Keratinocyte (primary cell): ENCODE measurements around the gene SRP68. TPM values are rescaled to one million over a fixed set of nuclear protein-coding genes. Genes with fewer than 3 reads are reported as not detected.

Source experiments
- DNase-seq: peaks from one replicate; pipeline ENCODE4 v3.0.0-alpha.2; 2011; ENCODE audit warnings: low read depth, missing footprints, low spot score
- FAIRE-seq: peaks from 2 replicates; lab custom pipeline; 2011; peaks lifted over from hg19 to GRCh38; lab: Jason Lieb, UNC
- H2AFZ ChIP-seq: 2 replicates; pipeline ENCODE4 v1.6.0; 2012; ENCODE audit warnings: low read length, control low read depth, inconsistent platforms; ENCODE audit not compliant: control insufficient read depth
- H3K27ac ChIP-seq: 2 replicates; pipeline ENCODE4 v1.5.1; 2011; ENCODE audit warnings: low read length; ENCODE audit not compliant: control insufficient read depth, insufficient read depth
- H3K27me3 ChIP-seq: 3 replicates; pipeline ENCODE4 v1.6.0; 2011; ENCODE audit warnings: low read length; ENCODE audit not compliant: control insufficient read depth, insufficient read depth; ENCODE audit errors: extremely low read depth
- H3K36me3 ChIP-seq, 2 experiments: 2 replicates in 1 of 2; 3 replicates in 1 of 2; pipeline ENCODE4 v1.5.1; 2011; ENCODE audit warnings: low read length in 2 of 2, mild to moderate bottlenecking in 1 of 2; ENCODE audit not compliant: control insufficient read depth in 2 of 2, insufficient read depth in 2 of 2; ENCODE audit errors: extremely low read depth in 1 of 2
- H3K4me1 ChIP-seq: 3 replicates; pipeline ENCODE4 v1.5.1; 2011; ENCODE audit warnings: low read length; ENCODE audit not compliant: control insufficient read depth, insufficient read depth; ENCODE audit errors: extremely low read depth
- H3K4me2 ChIP-seq: 3 replicates; pipeline ENCODE4 v1.6.0; 2011; ENCODE audit warnings: low read depth, low read length; ENCODE audit not compliant: control insufficient read depth, insufficient read depth; ENCODE audit errors: extremely low read depth
- H3K4me3 ChIP-seq, 3 experiments: fragments of 200-600 bp in 1 of 3; sonication (generic) in 1 of 3; 2 replicates in 2 of 3; 3 replicates in 1 of 3; pipeline ENCODE4 v1.5.1; 2011 to 2016; ENCODE audit warnings: low read length in 3 of 3, mild to moderate bottlenecking in 3 of 3, control low read depth in 2 of 3, inconsistent platforms in 1 of 3, low read depth in 1 of 3, mixed read lengths in 1 of 3, mixed run types in 1 of 3, moderate library complexity in 1 of 3; ENCODE audit not compliant: control insufficient read depth in 2 of 3, insufficient read depth in 2 of 3; ENCODE audit errors: extremely low read depth in 1 of 3
- H3K79me2 ChIP-seq: 2 replicates; pipeline ENCODE4 v1.6.0; 2012; ENCODE audit warnings: low read length; ENCODE audit not compliant: control insufficient read depth, insufficient read depth
- H3K9ac ChIP-seq: 3 replicates; pipeline ENCODE4 v1.6.0; 2011; ENCODE audit warnings: low read length; ENCODE audit not compliant: control insufficient read depth, insufficient read depth; ENCODE audit errors: extremely low read depth
- H3K9me1 ChIP-seq: 3 replicates; pipeline ENCODE4 v1.6.0; 2011; ENCODE audit warnings: low read length; ENCODE audit not compliant: control insufficient read depth, insufficient read depth; ENCODE audit errors: extremely low read depth
- H3K9me3 ChIP-seq: 2 replicates; pipeline ENCODE4 v1.5.1; 2012; ENCODE audit warnings: low read depth, low read length; ENCODE audit not compliant: control insufficient read depth
- H4K20me1 ChIP-seq: 3 replicates; pipeline ENCODE4 v1.6.0; 2011; ENCODE audit warnings: low read length; ENCODE audit not compliant: control insufficient read depth, insufficient read depth; ENCODE audit errors: extremely low read depth
- CTCF ChIP-seq, 3 experiments: IDR thresholded peaks in 1 of 3; conservative IDR thresholded peaks in 1 of 3; optimal IDR thresholded peaks in 1 of 3; 2 replicates in 2 of 3; 3 replicates in 1 of 3; pipeline versions ENCODE3 to v1.5.1; 2011; ENCODE audit warnings: low read length in 3 of 3, mild to moderate bottlenecking in 3 of 3, moderate library complexity in 2 of 3, control low read depth in 1 of 3, inconsistent platforms in 1 of 3; ENCODE audit not compliant: insufficient read depth in 2 of 3; ENCODE audit errors: extremely low read depth in 1 of 3
- EZH2 ChIP-seq: IDR thresholded peaks from one replicate; pipeline ENCODE4 v1.6.1; 2012; ENCODE audit warnings: inconsistent platforms, mild to moderate bottlenecking, low read length, moderate library complexity
- dilution Hi-C: fragments of 300-500 bp; cut with MboI; formaldehyde crosslinking; loops from one replicate; pipeline ENCODE4 v1.7.0; 2020; ENCODE audit warnings: low sequenced_read_pairs; ENCODE audit not compliant: extremely low pct_ligation_motif_present
- polyA plus RNA-seq, 5 experiments: library from polyadenylated mRNA; depleted of rRNA in 3 of 5; stranded (reverse) in 3 of 5; stranded (forward) in 1 of 5; unstranded in 1 of 5; fragments of >200 nt; gene quantifications; 1 replicate in 1 of 5; 2 replicates in 3 of 5; 3 replicates in 1 of 5; pipeline versions ENCODE4 v1.2.1 to v1.2.3, GENCODE V29; 2011 to 2012; ENCODE audit warnings: missing spikeins in 2 of 5, low read depth in 1 of 5, low replicate concordance in 1 of 5

Gene SRP68
- polyA plus RNA-seq, 1 donor (not counting 4 experiments of a cell fraction or from before 2014, with no cell fraction given) = 81.3 TPM

DNA sequence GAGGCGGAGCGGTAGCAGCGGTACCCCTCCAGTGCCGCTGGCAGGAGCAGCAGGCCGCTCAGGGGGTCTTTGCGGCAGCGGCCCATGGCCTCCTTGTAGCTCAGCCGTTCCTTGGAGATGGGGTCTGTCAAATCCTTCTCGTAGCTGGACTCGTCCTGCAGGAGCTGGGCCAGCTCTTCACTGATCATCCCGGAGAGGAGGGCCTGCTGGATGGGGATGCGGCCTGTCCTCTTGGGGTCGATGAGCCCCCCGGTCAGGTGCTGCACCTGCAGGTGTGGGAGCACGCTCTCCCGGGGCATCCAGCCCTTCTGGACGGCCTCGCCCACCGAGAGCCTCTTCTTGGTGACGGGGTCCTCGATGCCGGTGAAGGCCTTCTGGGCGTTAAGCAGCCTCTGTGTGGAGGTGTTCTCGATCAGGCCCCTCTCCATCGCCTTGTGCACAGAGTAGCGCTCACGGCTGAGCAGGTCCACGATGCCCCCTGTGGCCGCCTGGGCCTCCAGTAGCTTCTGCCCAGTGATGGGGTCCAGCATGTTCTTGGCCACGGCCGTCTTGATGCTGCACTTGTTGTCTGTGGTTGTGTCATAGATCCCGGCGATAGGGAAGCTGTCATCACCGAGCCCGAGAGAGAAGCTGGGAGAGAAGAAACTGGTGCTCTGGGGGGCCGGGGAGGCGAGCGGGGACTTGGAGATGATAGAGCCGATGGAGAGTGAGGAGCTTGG, 65.0 kb downstream of the SRP68 start:
- H3K4me2 ChIP-seq = no peak overlapping the region
- H3K9ac ChIP-seq = no peak overlapping the region
- H3K79me2 ChIP-seq = no peaks in the 10 kb centered on the region
- FAIRE-seq = no peak
- no peaks in the 10 kb centered on the region for H3K4me1 ChIP-seq
- no peak for TF ChIP-seq CTCF (optimal IDR thresholded peaks at IDR 0.05 in 1 of 3, IDR thresholded peaks at IDR 0.05 in 1 of 3, conservative IDR thresholded peaks at IDR 0.05 in 1 of 3; ENCODE audit: extremely low read depth in 1 of 3, insufficient read depth in 2 of 3, low read length in 3 of 3)
- no peak for TF ChIP-seq EZH2
- H3K27ac ChIP-seq = no peak overlapping the region
- H3K4me3 ChIP-seq = no peak overlapping the region
- no peaks in the 10 kb centered on the region for H3K9me3 ChIP-seq
- dilution Hi-C loops = no loop called here
- no peak for DNase-seq
- no peaks in the 10 kb centered on the region for H3K9me1 ChIP-seq
- no peaks in the 10 kb centered on the region for H3K27me3 ChIP-seq
- H3K36me3 ChIP-seq = peaks cover 26 to 36% of the 10 kb centered on the region in 2 experiments
- H2AFZ ChIP-seq = no peak overlapping the region
- no peaks in the 10 kb centered on the region for H4K20me1 ChIP-seq

DNA sequence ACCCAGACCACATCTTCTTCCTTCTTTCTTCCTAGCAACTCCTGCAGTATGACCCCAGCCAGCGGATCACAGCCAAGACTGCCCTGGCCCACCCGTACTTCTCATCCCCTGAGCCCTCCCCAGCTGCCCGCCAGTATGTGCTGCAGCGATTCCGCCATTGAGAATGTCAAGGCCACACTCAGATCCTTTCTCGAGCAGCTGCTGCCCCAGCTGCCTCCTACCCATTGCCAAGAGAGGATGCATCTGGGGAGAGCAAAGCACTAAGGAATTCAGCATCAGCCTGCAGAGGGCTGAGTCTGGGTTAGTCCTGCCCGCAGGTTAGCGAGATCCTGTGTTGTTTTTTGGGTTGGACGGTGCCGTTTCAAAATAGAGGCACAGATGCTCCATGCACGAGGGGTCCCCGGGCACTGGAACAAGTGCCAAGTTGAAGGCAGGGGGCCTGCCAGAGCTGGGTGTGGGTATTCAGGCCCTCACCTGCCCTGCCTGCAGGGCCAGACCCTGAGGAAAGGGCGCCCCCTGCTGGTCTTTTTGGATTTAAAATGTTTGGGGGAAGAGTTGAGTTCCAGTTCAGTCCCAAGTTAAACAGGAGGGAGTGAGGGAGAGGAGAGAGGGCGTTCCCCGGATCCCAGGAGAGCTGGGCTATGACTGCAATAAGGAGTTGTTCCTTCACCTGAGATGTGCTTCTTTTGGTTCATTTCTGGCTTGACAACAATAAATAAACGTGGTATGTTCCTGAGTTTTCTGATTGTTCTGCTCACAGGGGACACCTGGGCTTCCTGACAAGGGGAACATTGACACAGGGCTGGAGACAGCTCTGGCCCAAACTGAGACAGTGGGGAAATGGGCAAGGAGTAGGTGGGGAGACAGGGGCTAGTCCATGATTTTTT, 66.8 kb downstream of the SRP68 start:
- no peak overlapping the region for H3K4me3 ChIP-seq
- no peak overlapping the region for H3K9ac ChIP-seq
- H3K27ac ChIP-seq = no peak overlapping the region
- no peak overlapping the region for H3K4me2 ChIP-seq
- FAIRE-seq (peak; percentile 69), DNase-seq (no peak)
- H3K4me1 ChIP-seq = no peaks in the 10 kb centered on the region
- H3K36me3 ChIP-seq = peaks cover 16 to 24% of the 10 kb centered on the region in 2 experiments
- peak; percentile 59 to 69 (median 63) for TF ChIP-seq CTCF (optimal IDR thresholded peaks at IDR 0.05 in 1 of 3, IDR thresholded peaks at IDR 0.05 in 1 of 3, conservative IDR thresholded peaks at IDR 0.05 in 1 of 3; ENCODE audit: extremely low read depth in 1 of 3, insufficient read depth in 2 of 3, low read length in 3 of 3)
- no peak for TF ChIP-seq EZH2
- no peak overlapping the region for H2AFZ ChIP-seq
- H3K27me3 ChIP-seq = no peaks in the 10 kb centered on the region
- H4K20me1 ChIP-seq = no peaks in the 10 kb centered on the region
- H3K79me2 ChIP-seq = no peaks in the 10 kb centered on the region
- dilution Hi-C loops = no loop called here
- no peaks in the 10 kb centered on the region for H3K9me1 ChIP-seq
- no peaks in the 10 kb centered on the region for H3K9me3 ChIP-seq
